Epithelial cell of proximal tubule (primary cell): ENCODE measurements around the gene ATP2B2. TPM values are rescaled to one million over a fixed set of nuclear protein-coding genes. Genes with fewer than 3 reads are reported as not detected.

Experiments
- DNase-seq: peaks from one replicate; pipeline ENCODE4 v3.0.0-alpha.2; 2011; ENCODE audit warnings: low read depth
- H3K4me3 ChIP-seq: 2 replicates; pipeline ENCODE4 v1.5.1; 2011; ENCODE audit warnings: low read depth, mild to moderate bottlenecking, low read length
- total RNA-seq: library from RNA; depleted of rRNA; stranded (reverse); fragments of >200 nt; gene quantifications from 2 replicates; pipeline ENCODE4 v1.2.3, GENCODE V29; 2015
- TF ChIP-seq, protein P1 (sequence below): conservative IDR thresholded peaks from 2 replicates; pipeline ENCODE4 v1.5.1; 2012; ENCODE audit warnings: low read depth, mild to moderate bottlenecking, low read length

ATP2B2 gene
- total RNA-seq, 1 donor from 2014 or later, result not detected

DNA sequence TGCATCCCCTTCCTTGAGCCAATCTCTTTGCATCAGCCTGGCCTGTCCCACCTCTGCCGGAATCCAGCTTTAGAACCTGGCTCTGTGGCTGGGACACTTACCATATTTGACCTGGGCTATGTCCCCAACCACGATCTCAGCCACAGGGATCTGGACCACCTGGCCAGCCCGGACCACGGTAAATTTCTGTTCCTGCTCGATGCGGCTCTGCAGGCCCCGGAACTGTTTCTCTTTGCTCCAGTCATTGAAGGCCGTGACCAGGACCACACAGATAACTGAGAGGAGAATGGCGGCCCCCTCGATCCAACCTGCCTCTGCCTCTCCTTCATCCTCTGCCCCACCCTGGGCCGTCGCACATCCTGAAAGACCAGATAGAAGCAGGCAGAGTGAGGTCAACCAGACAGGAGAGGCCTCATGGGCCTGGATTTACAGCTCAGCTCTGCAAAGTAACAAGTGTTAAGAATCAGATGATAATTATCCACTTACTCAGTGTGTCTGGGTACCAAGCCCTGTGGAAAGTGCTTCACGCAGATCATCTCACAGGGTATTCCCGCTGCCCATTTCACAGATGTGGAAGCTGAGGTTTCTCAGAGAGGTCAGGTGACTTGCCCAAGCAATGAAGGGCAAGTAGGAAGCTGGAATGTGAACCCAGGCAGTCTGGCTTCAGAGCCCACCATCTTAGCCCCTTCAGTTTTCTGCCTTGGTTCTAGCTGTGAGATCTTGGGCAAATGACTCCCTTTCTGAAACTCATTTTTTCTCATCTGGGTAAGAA lies 103.2 kb downstream of the ATP2B2 start:
- DNase-seq, result no peak
- no peak overlapping the region for H3K4me3 ChIP-seq
- TF ChIP-seq, protein P1, sequence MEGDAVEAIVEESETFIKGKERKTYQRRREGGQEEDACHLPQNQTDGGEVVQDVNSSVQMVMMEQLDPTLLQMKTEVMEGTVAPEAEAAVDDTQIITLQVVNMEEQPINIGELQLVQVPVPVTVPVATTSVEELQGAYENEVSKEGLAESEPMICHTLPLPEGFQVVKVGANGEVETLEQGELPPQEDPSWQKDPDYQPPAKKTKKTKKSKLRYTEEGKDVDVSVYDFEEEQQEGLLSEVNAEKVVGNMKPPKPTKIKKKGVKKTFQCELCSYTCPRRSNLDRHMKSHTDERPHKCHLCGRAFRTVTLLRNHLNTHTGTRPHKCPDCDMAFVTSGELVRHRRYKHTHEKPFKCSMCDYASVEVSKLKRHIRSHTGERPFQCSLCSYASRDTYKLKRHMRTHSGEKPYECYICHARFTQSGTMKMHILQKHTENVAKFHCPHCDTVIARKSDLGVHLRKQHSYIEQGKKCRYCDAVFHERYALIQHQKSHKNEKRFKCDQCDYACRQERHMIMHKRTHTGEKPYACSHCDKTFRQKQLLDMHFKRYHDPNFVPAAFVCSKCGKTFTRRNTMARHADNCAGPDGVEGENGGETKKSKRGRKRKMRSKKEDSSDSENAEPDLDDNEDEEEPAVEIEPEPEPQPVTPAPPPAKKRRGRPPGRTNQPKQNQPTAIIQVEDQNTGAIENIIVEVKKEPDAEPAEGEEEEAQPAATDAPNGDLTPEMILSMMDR, result no peak

DNA sequence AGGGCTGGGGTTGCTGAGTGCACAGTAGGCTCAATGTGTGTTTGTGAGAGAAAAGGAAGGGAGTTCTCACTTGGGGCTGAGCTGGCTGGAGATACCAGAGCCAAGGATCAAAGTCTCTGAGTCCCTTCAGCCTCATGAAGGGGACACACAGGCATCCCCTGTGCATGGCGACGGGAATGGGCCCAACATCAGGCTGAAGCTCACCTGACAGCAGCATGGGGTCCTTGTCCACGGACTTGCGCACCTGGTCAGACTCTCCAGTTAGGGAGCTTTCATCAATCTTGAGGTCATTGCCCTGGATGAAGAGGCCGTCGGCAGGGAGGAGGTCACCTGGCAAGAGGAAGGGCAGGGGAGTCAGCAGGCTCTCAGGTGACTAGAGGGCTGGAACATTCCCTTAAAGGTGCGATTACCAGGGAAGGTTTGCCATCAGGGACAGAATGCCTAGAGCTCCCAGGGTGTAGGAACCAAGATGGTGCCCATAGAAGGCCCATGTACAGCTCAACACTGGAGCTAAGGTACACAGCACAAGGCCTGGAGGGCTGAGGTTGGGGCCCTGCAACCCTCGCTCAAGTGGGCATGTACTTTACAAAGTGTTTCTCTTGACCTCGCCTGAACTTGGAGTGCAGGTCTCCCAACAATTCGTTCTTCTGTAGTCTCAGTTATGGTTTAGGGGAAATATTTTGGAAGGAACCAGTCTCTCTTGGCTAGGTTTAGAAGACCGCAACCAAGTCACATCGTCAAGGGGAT lies 104.5 kb downstream of the ATP2B2 start:
- no peak for DNase-seq
- TF ChIP-seq, protein P1, result no peak
- no peak overlapping the region for H3K4me3 ChIP-seq

DNA sequence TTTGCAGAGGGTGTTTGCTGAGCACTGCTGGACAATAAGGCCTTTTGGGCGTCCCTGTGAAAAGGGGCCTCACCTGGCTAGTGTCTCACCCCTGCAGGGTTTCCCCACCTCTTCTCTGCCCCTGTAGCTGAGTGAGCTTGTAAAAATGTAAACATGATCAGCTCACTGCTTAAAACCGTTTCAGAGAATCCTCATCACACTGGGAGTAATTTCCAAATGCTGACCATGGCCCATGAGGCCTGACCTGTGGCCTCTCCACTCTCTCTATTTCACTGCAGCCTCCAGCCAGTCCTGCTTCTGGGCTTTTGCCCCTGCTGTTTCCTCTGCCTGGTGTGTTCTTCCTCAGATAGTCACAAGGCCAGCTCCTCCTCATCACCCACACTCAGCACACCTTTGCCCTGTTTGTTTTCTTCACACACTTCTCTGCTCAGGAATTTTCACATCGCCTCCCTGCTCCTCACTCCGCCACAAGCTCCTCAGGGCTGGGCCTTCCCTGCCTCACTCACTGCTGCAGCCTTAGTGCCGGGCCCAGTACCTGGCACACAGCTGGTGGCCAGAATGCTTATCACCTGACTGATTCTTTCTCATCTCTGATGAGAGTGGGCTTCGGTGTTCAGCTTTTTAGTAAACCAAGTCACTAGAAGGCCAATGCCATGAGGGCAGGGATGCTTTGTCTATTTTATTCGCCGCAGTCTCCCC lies 105.2 kb downstream of the ATP2B2 start:
- no peak overlapping the region for H3K4me3 ChIP-seq
- TF ChIP-seq, protein P1, result no peak
- no peak for DNase-seq

DNA sequence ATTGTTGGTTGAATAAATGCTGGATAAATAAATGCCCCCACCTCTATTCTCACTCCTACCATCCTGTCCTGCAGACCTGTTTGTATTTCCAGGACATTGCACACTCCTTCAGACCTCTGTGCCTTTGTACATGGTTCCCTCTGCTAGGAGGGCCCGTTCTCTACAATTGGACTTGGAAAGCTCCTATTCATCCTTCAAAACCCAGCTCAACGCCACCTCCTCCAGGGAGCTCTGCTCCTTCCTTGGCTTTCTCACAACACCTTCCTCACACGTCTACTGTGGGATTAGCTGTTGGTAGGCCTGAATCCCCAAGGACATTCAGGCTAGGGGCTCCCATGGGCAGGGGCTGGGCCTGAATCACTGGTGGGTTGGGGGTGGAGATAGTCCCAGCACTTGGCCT lies 105.8 kb downstream of the ATP2B2 start:
- TF ChIP-seq, protein P1, result no peak
- no peak for DNase-seq
- H3K4me3 ChIP-seq, result no peak overlapping the region

DNA sequence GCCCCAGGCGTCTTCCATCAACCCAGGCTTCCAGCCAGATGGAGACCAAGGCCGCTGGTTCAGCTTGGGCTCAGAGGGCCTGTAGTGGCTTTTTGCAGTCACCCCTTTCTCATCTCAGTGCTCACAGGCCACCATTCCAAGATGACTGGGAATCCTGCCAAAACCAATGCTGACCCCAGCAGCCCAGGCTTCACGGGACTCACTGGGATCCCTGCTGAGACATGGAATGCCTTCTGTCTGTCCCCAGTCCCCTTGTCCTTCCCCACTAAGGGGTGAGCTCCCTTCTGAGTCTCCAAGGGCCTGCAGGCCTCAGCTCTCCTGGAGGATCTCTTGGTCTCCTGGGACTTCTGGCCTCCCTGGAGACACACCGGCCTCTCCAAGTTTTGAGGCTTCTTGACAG lies 107.0 kb downstream of the ATP2B2 start:
- TF ChIP-seq, protein P1, result no peak
- DNase-seq, result no peak
- no peak overlapping the region for H3K4me3 ChIP-seq

DNA sequence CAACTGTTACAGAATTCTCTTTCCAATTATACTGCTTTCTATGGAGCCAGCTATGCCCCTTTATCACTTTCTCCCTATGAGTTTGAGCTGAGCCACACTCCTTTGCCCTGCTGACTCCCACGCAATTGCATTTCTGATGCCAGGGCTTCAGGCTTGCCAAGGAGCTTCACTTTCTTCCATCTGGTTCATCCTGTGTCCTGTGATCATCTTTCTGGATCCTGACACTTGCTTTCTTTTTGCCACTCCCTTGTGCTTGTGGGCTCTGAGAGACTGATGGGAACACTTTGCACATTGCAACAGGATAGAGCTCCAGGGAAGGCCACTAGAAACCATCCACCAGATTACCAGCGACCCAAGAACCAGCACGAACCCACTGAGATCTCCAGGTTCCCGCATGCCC lies 107.5 kb downstream of the ATP2B2 start:
- DNase-seq, result no peak
- TF ChIP-seq, protein P1, result no peak
- no peak overlapping the region for H3K4me3 ChIP-seq
